ENCODE data around the gene CMTM7.

Gene CMTM7

GRCh38 chr3:32419742-32420125 lies 28.1 kb downstream of the CMTM7 start:
- Histone ChIP-seq H3K36me3 (ENCODE audit: control insufficient read depth, low read length) (no peaks in the 10 kb centered on the region), H3K79me2 (ENCODE audit: control insufficient read depth, low read length) (no peaks in the 10 kb centered on the region), H3K27ac (ENCODE audit: low read depth, low read length) (peak overlapping the region; percentile 57), H3K4me1 (ENCODE audit: control insufficient read depth, low read length) (peaks cover 61% of the 10 kb centered on the region), H3F3A (ENCODE audit: control insufficient read depth, insufficient read depth) (no peaks in the 10 kb centered on the region), H3K9me2 (replicated peaks; ENCODE audit: control insufficient read depth, low read length) (no peaks in the 10 kb centered on the region), H3K4me2 (ENCODE audit: low read length) (peak overlapping the region; percentile 54), H3K4me3 (ENCODE audit: low read length) (peak overlapping the region; percentile 33), H4K20me1 (ENCODE audit: control insufficient read depth, insufficient read depth, low read depth, low read length) (no peaks in the 10 kb centered on the region), H3K9me3 (ENCODE audit: control insufficient read depth, insufficient read depth, low read length) (no peaks in the 10 kb centered on the region), H3K27me3 (ENCODE audit: control insufficient read depth, low read length) (no peaks in the 10 kb centered on the region)
- no peak for TF ChIP-seq CTCF (IDR thresholded peaks at IDR 0.05; ENCODE audit: low read depth, low read length, poor library complexity, severe bottlenecking)
- TF ChIP-seq EZH2phosphoT487 (IDR thresholded peaks at IDR 0.05; ENCODE audit: borderline replicate concordance, low read length), result no peak

- H3K9me2 ChIP-seq (replicated peaks; ENCODE audit: control insufficient read depth, low read length), result no peaks in the 10 kb centered on the region
- peak overlapping the region; percentile 33 for H3K4me3 ChIP-seq (ENCODE audit: low read length)
- peaks cover 63% of the 10 kb centered on the region for H3K4me1 ChIP-seq (ENCODE audit: control insufficient read depth, low read length)
- H3K36me3 ChIP-seq (ENCODE audit: control insufficient read depth, low read length), result no peaks in the 10 kb centered on the region
- no peaks in the 10 kb centered on the region for H3K27me3 ChIP-seq (ENCODE audit: control insufficient read depth, low read length)
- peak overlapping the region; percentile 54 for H3K4me2 ChIP-seq (ENCODE audit: low read length)
- no peaks in the 10 kb centered on the region for H3K79me2 ChIP-seq (ENCODE audit: control insufficient read depth, low read length)
- H3K9me3 ChIP-seq (ENCODE audit: control insufficient read depth, insufficient read depth, low read length), result no peaks in the 10 kb centered on the region
- H3F3A ChIP-seq (ENCODE audit: control insufficient read depth, insufficient read depth), result no peaks in the 10 kb centered on the region
- peak overlapping the region; percentile 57 for H3K27ac ChIP-seq (ENCODE audit: low read depth, low read length)
- H4K20me1 ChIP-seq (ENCODE audit: control insufficient read depth, insufficient read depth, low read depth, low read length), result no peaks in the 10 kb centered on the region
- TF ChIP-seq CTCF (IDR thresholded peaks at IDR 0.05; ENCODE audit: low read depth, low read length, poor library complexity, severe bottlenecking), result no peak
- TF ChIP-seq EZH2phosphoT487 (IDR thresholded peaks at IDR 0.05; ENCODE audit: borderline replicate concordance, low read length), result no peak
Measured at GRCh38 chr3:32420126-32421038, 28.7 kb downstream of the CMTM7 start.

- no peaks in the 10 kb centered on the region for H3K79me2 ChIP-seq (ENCODE audit: control insufficient read depth, low read length)
- H3K4me1 ChIP-seq (ENCODE audit: control insufficient read depth, low read length), result peaks cover 63% of the 10 kb centered on the region
- no peaks in the 10 kb centered on the region for H3F3A ChIP-seq (ENCODE audit: control insufficient read depth, insufficient read depth)
- H4K20me1 ChIP-seq (ENCODE audit: control insufficient read depth, insufficient read depth, low read depth, low read length), result no peaks in the 10 kb centered on the region
- no peaks in the 10 kb centered on the region for H3K9me2 ChIP-seq (replicated peaks; ENCODE audit: control insufficient read depth, low read length)
- no peaks in the 10 kb centered on the region for H3K9me3 ChIP-seq (ENCODE audit: control insufficient read depth, insufficient read depth, low read length)
- H3K4me2 ChIP-seq (ENCODE audit: low read length), result no peak overlapping the region
- H3K36me3 ChIP-seq (ENCODE audit: control insufficient read depth, low read length), result no peaks in the 10 kb centered on the region
- H3K4me3 ChIP-seq (ENCODE audit: low read length), result no peak overlapping the region
- no peak overlapping the region for H3K27ac ChIP-seq (ENCODE audit: low read depth, low read length)
- no peaks in the 10 kb centered on the region for H3K27me3 ChIP-seq (ENCODE audit: control insufficient read depth, low read length)
- TF ChIP-seq CTCF (IDR thresholded peaks at IDR 0.05; ENCODE audit: low read depth, low read length, poor library complexity, severe bottlenecking), result no peak
- TF ChIP-seq EZH2phosphoT487 (IDR thresholded peaks at IDR 0.05; ENCODE audit: borderline replicate concordance, low read length), result no peak
Measured at GRCh38 chr3:32421185-32421584, 29.5 kb downstream of the CMTM7 start.

All from DOHH2 (cell line).